Measurements from ENCODE around the gene ZNF670.

ZNF670 gene

DNA sequence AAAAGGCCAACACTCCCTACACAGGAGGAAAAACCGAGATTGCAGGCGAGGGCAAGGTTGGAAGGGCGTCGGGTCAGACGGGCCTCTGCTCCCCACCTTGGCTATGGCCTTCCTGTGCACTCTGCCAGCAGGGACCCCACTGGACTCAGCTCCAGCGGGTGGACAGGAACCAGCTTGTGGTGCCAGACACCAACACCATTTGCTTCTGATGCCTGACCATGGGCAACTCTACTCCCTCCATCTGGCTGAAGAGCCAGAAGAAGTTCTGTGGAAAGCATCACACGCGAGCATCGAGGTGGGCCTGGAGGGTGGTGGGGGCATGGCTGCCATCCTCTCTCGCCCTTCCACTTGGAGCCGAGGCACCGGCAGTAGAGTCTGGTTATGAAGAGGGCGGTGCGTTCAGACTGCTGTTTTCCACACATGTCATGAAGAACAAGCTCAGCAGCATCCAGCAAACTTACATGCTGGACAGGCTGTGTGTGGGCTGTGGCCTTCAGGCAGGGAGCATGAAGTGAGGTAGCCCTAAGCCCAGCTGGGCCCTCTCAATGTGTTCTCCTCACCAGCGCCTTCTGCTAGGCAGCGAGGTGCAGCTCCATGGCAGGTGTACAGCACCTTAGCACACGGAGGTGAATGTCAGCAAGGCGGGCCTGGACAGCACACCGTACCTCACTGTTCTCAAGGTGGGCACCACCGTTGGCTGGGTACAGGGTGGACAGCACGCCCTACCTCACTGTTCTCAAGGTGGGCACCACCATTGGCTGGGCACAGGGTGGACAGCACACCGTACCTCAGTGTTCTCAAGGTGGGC is 41.2 kb upstream of the ZNF670 start:
- DNase-seq (ENCODE audit: low spot score) (no peak), ATAC-seq (ENCODE audit: low read depth) (0 out of 3 replicates have a peak, but pooled peaks have one; percentile 14)
- Histone ChIP-seq H3K36me3 (ENCODE audit: low read depth) (no peaks in the 10 kb centered on the region), H3K27ac (ENCODE audit: poor library complexity, severe bottlenecking) (no peak overlapping the region), H3K27me3 (ENCODE audit: insufficient read depth, poor library complexity, severe bottlenecking) (no peaks in the 10 kb centered on the region), H3K4me3 (ENCODE audit: severe bottlenecking) (no peak overlapping the region), H3K4me1 (ENCODE audit: insufficient read depth, poor library complexity, severe bottlenecking) (no peaks in the 10 kb centered on the region), H3K9me3 (ENCODE audit: severe bottlenecking) (no peaks in the 10 kb centered on the region)
- TF ChIP-seq CTCF (IDR thresholded peaks at IDR 0.05; ENCODE audit: poor library complexity, severe bottlenecking), result no peak

GRCh38 chr1:247118946-247119446 is 40.4 kb upstream of the ZNF670 start:
- H3K36me3 ChIP-seq (ENCODE audit: low read depth), result no peaks in the 10 kb centered on the region
- no peak for TF ChIP-seq CTCF (IDR thresholded peaks at IDR 0.05; ENCODE audit: poor library complexity, severe bottlenecking)
- H3K27ac ChIP-seq (ENCODE audit: poor library complexity, severe bottlenecking), result no peak overlapping the region
- no peaks in the 10 kb centered on the region for H3K4me1 ChIP-seq (ENCODE audit: insufficient read depth, poor library complexity, severe bottlenecking)
- no peaks in the 10 kb centered on the region for H3K27me3 ChIP-seq (ENCODE audit: insufficient read depth, poor library complexity, severe bottlenecking)
- no peaks in the 10 kb centered on the region for H3K9me3 ChIP-seq (ENCODE audit: severe bottlenecking)
- ATAC-seq (ENCODE audit: low read depth) (0 out of 3 replicates have a peak, but pooled peaks have one; percentile 46), DNase-seq (ENCODE audit: low spot score) (no peak)
- no peak overlapping the region for H3K4me3 ChIP-seq (ENCODE audit: severe bottlenecking)

DNA sequence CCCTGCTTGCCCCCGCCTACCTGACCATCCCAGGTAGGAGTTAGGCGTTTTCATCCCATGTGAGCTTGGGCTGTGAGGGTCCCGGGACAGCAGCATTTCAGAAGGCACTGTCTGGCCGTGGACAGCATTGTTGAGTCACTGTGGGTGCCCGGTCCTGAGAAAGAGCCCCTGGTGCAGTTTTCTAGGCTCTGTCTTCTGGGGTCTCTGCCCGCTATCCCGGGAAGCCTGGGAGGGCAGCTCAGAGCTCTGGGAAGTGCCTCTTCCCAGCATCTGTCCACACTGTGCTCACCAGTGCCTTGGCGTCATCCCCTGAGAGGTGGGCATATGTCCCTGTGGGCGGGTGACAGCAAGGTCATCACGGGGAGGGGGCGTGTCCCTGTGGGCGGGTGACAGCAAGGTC is 36.9 kb upstream of the ZNF670 start:
- H3K27ac ChIP-seq (ENCODE audit: poor library complexity, severe bottlenecking), result no peak overlapping the region
- TF ChIP-seq CTCF (IDR thresholded peaks at IDR 0.05; ENCODE audit: poor library complexity, severe bottlenecking), result no peak
- no peaks in the 10 kb centered on the region for H3K27me3 ChIP-seq (ENCODE audit: insufficient read depth, poor library complexity, severe bottlenecking)
- DNase-seq (ENCODE audit: low spot score) (no peak), ATAC-seq (ENCODE audit: low read depth) (no peak)
- H3K36me3 ChIP-seq (ENCODE audit: low read depth), result no peaks in the 10 kb centered on the region
- no peak overlapping the region for H3K4me3 ChIP-seq (ENCODE audit: severe bottlenecking)
- H3K4me1 ChIP-seq (ENCODE audit: insufficient read depth, poor library complexity, severe bottlenecking), result no peaks in the 10 kb centered on the region
- H3K9me3 ChIP-seq (ENCODE audit: severe bottlenecking), result no peaks in the 10 kb centered on the region

DNA sequence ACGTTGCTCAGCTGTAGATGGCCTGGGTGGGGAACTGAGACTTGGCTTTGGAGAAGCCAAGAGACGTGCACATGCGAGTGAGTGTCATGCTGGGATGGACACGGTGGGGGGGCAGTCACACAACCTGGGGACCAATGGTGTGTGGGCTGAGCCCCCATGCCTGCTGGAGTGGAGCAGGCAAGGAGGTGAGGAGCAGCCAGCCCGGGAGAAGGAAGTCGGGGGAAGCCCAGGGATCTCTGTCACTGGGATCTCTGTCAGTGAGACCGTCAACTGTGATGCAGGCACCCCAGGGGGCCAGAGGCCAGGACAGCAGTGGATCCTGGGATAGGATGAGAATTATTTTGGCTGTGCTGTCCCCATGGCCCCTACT is 36.5 kb upstream of the ZNF670 start:
- no peak for TF ChIP-seq CTCF (IDR thresholded peaks at IDR 0.05; ENCODE audit: poor library complexity, severe bottlenecking)
- DNase-seq (ENCODE audit: low spot score), result no peak

More for the DNA sequence above, 36.5 kb upstream of the ZNF670 start:
- H3K36me3 ChIP-seq (ENCODE audit: low read depth), result no peaks in the 10 kb centered on the region
- no peaks in the 10 kb centered on the region for H3K9me3 ChIP-seq (ENCODE audit: severe bottlenecking)
- no peak overlapping the region for H3K27ac ChIP-seq (ENCODE audit: poor library complexity, severe bottlenecking)
- H3K27me3 ChIP-seq (ENCODE audit: insufficient read depth, poor library complexity, severe bottlenecking), result no peaks in the 10 kb centered on the region
- ATAC-seq (ENCODE audit: low read depth), result no peak
- no peaks in the 10 kb centered on the region for H3K4me1 ChIP-seq (ENCODE audit: insufficient read depth, poor library complexity, severe bottlenecking)
- H3K4me3 ChIP-seq (ENCODE audit: severe bottlenecking), result no peak overlapping the region
